Transverse colon (tissue), 4 donors: Measurements from ENCODE around the gene TMEM95. TPM values are rescaled to one million over a fixed set of nuclear protein-coding genes. Genes with fewer than 3 reads are reported as not detected.
"Not testable (repeated sequence)": the region's sequence is repeated elsewhere in the genome, so short reads cannot be mapped to it uniquely, and the experiment has no call there.

ENCODE experiments used
- DNase-seq: peaks from one replicate; pipeline ENCODE4 v3.0.0-alpha.2; 2019
- H3K27ac ChIP-seq, 4 donors: fragments of 200-600 bp; sonication (generic); 2 replicates each; pipeline ENCODE4 v1.5.1; 2016 to 2018; ENCODE audit warnings: inconsistent platforms in 4 of 4
- H3K27me3 ChIP-seq: fragments of 200-600 bp; sonication (generic); 2 replicates; pipeline ENCODE4 v1.5.1; 2017; ENCODE audit warnings: inconsistent platforms
- H3K36me3 ChIP-seq, 4 donors: fragments of 200-600 bp; sonication (generic); 2 replicates each; pipeline ENCODE4 v1.5.1; 2017 to 2019; ENCODE audit warnings: inconsistent platforms in 4 of 4
- H3K4me1 ChIP-seq, 4 donors: fragments of 200-600 bp; sonication (generic); 2 replicates each; pipeline ENCODE4 v1.5.1; 2017 to 2020; ENCODE audit warnings: inconsistent platforms in 4 of 4
- H3K4me3 ChIP-seq, 4 donors: fragments of 200-600 bp; sonication (generic); 1 replicate in 1 of 4; 2 replicates in 3 of 4; pipeline versions ENCODE4 v1.5.1 to v1.6.1; 2017 to 2019; ENCODE audit warnings: inconsistent platforms in 4 of 4
- H3K9me3 ChIP-seq, 2 donors: fragments of 200-600 bp; sonication (generic); 2 replicates each; pipeline ENCODE4 v1.5.1; 2017 to 2019; ENCODE audit warnings: inconsistent platforms in 2 of 2
- CTCF ChIP-seq, 5 experiments: fragments of 200-600 bp in 3 of 5; fragments of 450-650 bp in 2 of 5; sonication (generic) in 3 of 5; IDR thresholded peaks; 1 replicate in 2 of 5; 2 replicates in 3 of 5; pipeline ENCODE4 v1.5.1; 2016 to 2017; ENCODE audit warnings: antibody characterized with exemption in 5 of 5, inconsistent platforms in 3 of 5, mild to moderate bottlenecking in 2 of 5, moderate library complexity in 1 of 5
- EP300 ChIP-seq: sonication (generic); formaldehyde crosslinking; IDR thresholded peaks from one replicate; pipeline ENCODE4 v1.6.1; 2017; ENCODE audit warnings: antibody characterized with exemption, low read depth
- POLR2A ChIP-seq: fragments of 450-650 bp; IDR thresholded peaks from one replicate; pipeline ENCODE4 v1.6.1; 2016; ENCODE audit warnings: antibody characterized with exemption, mild to moderate bottlenecking, moderate library complexity
- POLR2AphosphoS5 ChIP-seq, 3 donors: sonication (generic); formaldehyde crosslinking; IDR thresholded peaks; one replicate each; pipeline ENCODE4 v1.6.1; 2016; ENCODE audit warnings: antibody characterized with exemption in 3 of 3
- WGBS, 2 donors: methylation state at CpG; one replicate each; pipeline ENCODE4 v1.1.5; 2018; ENCODE audit warnings: low coverage in 1 of 2; 5-methylcytosine and 5-hydroxymethylcytosine counted together
- in situ Hi-C, 4 donors: fragments of 200-750 bp; cut with MboI; loops; one replicate each; pipeline versions ENCODE4 v1.15.0 to v1.15.1; 2017; ENCODE audit warnings: low sequenced_read_pairs in 3 of 4, low pct_ligation_motif_present in 1 of 4, low pct_unique_long_range_greater_than_20kb in 1 of 4
- intact Hi-C: fragments of 100-400 bp; cut with DNase I; formaldehyde crosslinking; loops from one replicate; pipeline ENCODE4 v1.15.1; 2023; ENCODE audit warnings: low total_unique reads
- total RNA-seq, 4 donors: library from RNA; depleted of rRNA; stranded (reverse); fragments of >200 nt; gene quantifications; one replicate each; pipeline ENCODE4 v1.1.0, GENCODE V29; 2016

Gene TMEM95
- total RNA-seq, 4 donors from 2014 or later, result not detected

GRCh38 chr17:7367918-7368598 is 13.1 kb downstream of the TMEM95 start:
- Histone ChIP-seq H3K4me1 (no peaks in the 10 kb centered on the region), H3K36me3 (no peaks in the 10 kb centered on the region), H3K4me3 (no peak overlapping the region), H3K27me3 (no peaks in the 10 kb centered on the region), H3K27ac (no peak overlapping the region), H3K9me3 (no peaks in the 10 kb centered on the region)
- in situ Hi-C loops (loop anchor here in 1 of 4 donors (10.0 kb wide), 1 partner anchor 67 kb away; the partner anchor contains the start of genes FGF11 and TMEM102), intact Hi-C loops (no loop called here)
- no peak for TF ChIP-seq CTCF (IDR thresholded peaks at IDR 0.05)
- TF ChIP-seq EP300, result no peak
- no peak for TF ChIP-seq POLR2A
- no peak for TF ChIP-seq POLR2AphosphoS5 (IDR thresholded peaks at IDR 0.05)
- DNase-seq, result no peak
- WGBS, 2 donors, result 78 to 98% methylated on average over 6 to 13 of the region's 13 CpGs

GRCh38 chr17:7368599-7368994 is 13.6 kb downstream of the TMEM95 start:
- H3K27ac ChIP-seq, H3K9me3 ChIP-seq, H3K27me3 ChIP-seq, H3K4me1 ChIP-seq, H3K4me3 ChIP-seq, DNase-seq, intact Hi-C loops, H3K36me3 ChIP-seq: not testable (repeated sequence)
- in situ Hi-C loops, result loop anchor here in 1 of 4 donors (10.0 kb wide), 1 partner anchor 66 kb away; the partner anchor contains the start of genes FGF11 and TMEM102
- 82% methylated on average over 5 of the region's 5 CpGs for WGBS, 2 donors

GRCh38 chr17:7369825-7370224 is 14.9 kb downstream of the TMEM95 start:
- WGBS, 2 donors, result 88 to 100% methylated on average over 1 to 5 of the region's 5 CpGs
- no peaks in the 10 kb centered on the region for H3K36me3 ChIP-seq
- no peak for DNase-seq
- no peaks in the 10 kb centered on the region for H3K9me3 ChIP-seq
- intact Hi-C loops (no loop called here), in situ Hi-C loops (loop anchor here in 1 of 4 donors (10.0 kb wide), 1 partner anchor 65 kb away; the partner anchor contains the start of genes FGF11 and TMEM102)
- H3K4me3 ChIP-seq, result no peak overlapping the region
- no peak overlapping the region for H3K27ac ChIP-seq
- H3K27me3 ChIP-seq, result no peaks in the 10 kb centered on the region
- TF ChIP-seq POLR2A (no peak), POLR2AphosphoS5 (IDR thresholded peaks at IDR 0.05) (no peak), CTCF (IDR thresholded peaks at IDR 0.05) (no peak), EP300 (no peak)
- no peaks in the 10 kb centered on the region for H3K4me1 ChIP-seq

- in situ Hi-C loops, result no loop called here
- no peaks in the 10 kb centered on the region for H3K9me3 ChIP-seq
- H3K4me3 ChIP-seq, result no peak overlapping the region
- H3K4me1 ChIP-seq, result no peaks in the 10 kb centered on the region
- no peak for TF ChIP-seq EP300
- TF ChIP-seq POLR2A, result no peak
- no peaks in the 10 kb centered on the region for H3K36me3 ChIP-seq
- H3K27me3 ChIP-seq, result no peaks in the 10 kb centered on the region
- H3K27ac ChIP-seq, result no peak overlapping the region
- WGBS, 2 donors, result 36 to 73% methylated on average over 2 to 4 of the region's 4 CpGs
- intact Hi-C loops, result no loop called here
- no peak for DNase-seq
These were observed 15.9 kb downstream of the TMEM95 start for GRCh38 chr17:7370853-7371252.

- Histone ChIP-seq H3K36me3 (no peaks in the 10 kb centered on the region), H3K27ac (no peak overlapping the region), H3K4me1 (no peaks in the 10 kb centered on the region), H3K4me3 (no peak overlapping the region), H3K27me3 (no peaks in the 10 kb centered on the region), H3K9me3 (no peaks in the 10 kb centered on the region)
- 85 to 100% methylated on average over 1 to 2 of the region's 2 CpGs for WGBS, 2 donors
- in situ Hi-C loops (no loop called here), intact Hi-C loops (no loop called here)
- no peak for DNase-seq
- TF ChIP-seq POLR2AphosphoS5 (IDR thresholded peaks at IDR 0.05) (no peak), EP300 (no peak), CTCF (IDR thresholded peaks at IDR 0.05) (no peak), POLR2A (no peak)
These were observed 19.4 kb downstream of the TMEM95 start for GRCh38 chr17:7374353-7374752.
